GM12878 (cell line): ENCODE data around the gene PDE6G. TPM values are rescaled to one million over a fixed set of nuclear protein-coding genes. Genes with fewer than 3 reads are reported as not detected.

Source experiments
- BACH1 ChIP-seq: fragments of 450-650 bp; IDR thresholded peaks from 2 replicates; pipeline ENCODE4 v1.6.1; 2017; ENCODE audit warnings: mild to moderate bottlenecking, borderline replicate concordance
- CEBPB ChIP-seq, 2 experiments: fragments of 150-350 bp in 1 of 2; IDR thresholded peaks; 2 replicates each; pipeline ENCODE4 v1.6.1; 2012 to 2014; ENCODE audit warnings: low read depth in 2 of 2, low read length in 2 of 2, borderline replicate concordance in 1 of 2, inconsistent platforms in 1 of 2
- CHD2 ChIP-seq: IDR thresholded peaks from 2 replicates; pipeline ENCODE4 v1.6.1; 2011; ENCODE audit warnings: low read depth, low read length, improper control_type of control experiment, borderline replicate concordance
- CTCF ChIP-seq, 3 experiments: IDR thresholded peaks in 2 of 3; conservative IDR thresholded peaks in 1 of 3; 2 replicates each; pipeline ENCODE4 v1.5.1; 2011; ENCODE audit warnings: low read depth in 3 of 3, low read length in 3 of 3, mild to moderate bottlenecking in 3 of 3, control low read depth in 2 of 3, moderate library complexity in 2 of 3, inconsistent platforms in 1 of 3, mixed read lengths in 1 of 3; ENCODE audit not compliant: control insufficient read depth in 2 of 3, insufficient read depth in 1 of 3; ENCODE audit errors: extremely low read depth in 1 of 3
- FOS ChIP-seq: IDR thresholded peaks from 3 replicates; pipeline ENCODE4 v1.6.1; 2011; ENCODE audit warnings: borderline replicate concordance; ENCODE audit not compliant: insufficient read length; ENCODE audit errors: extremely low read depth
- MTA3 ChIP-seq: IDR thresholded peaks from 2 replicates; pipeline ENCODE4 v1.6.1; 2012; ENCODE audit warnings: low read length, inconsistent platforms, borderline replicate concordance
- NFXL1 ChIP-seq: fragments of 450-650 bp; IDR thresholded peaks from 2 replicates; pipeline ENCODE4 v1.6.1; 2017; ENCODE audit warnings: antibody characterized with exemption, mild to moderate bottlenecking, borderline replicate concordance
- NFYB ChIP-seq: IDR thresholded peaks from 2 replicates; pipeline ENCODE4 v1.6.1; 2011; ENCODE audit warnings: low read depth, mild to moderate bottlenecking, low read length, improper control_type of control experiment, moderate library complexity; ENCODE audit not compliant: insufficient read depth
- NKRF ChIP-seq: fragments of 450-650 bp; conservative IDR thresholded peaks from 2 replicates; pipeline ENCODE4 v1.6.1; 2017; ENCODE audit warnings: mild to moderate bottlenecking, moderate library complexity
- ZBTB33 ChIP-seq: fragments of 450-650 bp; IDR thresholded peaks from 2 replicates; pipeline ENCODE4 v1.6.1; 2017; ENCODE audit warnings: mild to moderate bottlenecking
- ZNF592 ChIP-seq: fragments of 450-650 bp; IDR thresholded peaks from 2 replicates; pipeline ENCODE4 v1.6.1; 2017; ENCODE audit warnings: mild to moderate bottlenecking, moderate library complexity
- ZNF687 ChIP-seq: fragments of 450-650 bp; IDR thresholded peaks from 2 replicates; pipeline ENCODE4 v1.6.1; 2017; ENCODE audit warnings: mild to moderate bottlenecking, moderate library complexity
- ZSCAN29 ChIP-seq: fragments of 450-650 bp; IDR thresholded peaks from 2 replicates; pipeline ENCODE4 v1.6.1; 2017; ENCODE audit warnings: mild to moderate bottlenecking, moderate library complexity
- ZZZ3 ChIP-seq: IDR thresholded peaks from 2 replicates; pipeline ENCODE4 v1.6.1; 2011; ENCODE audit warnings: low read depth; ENCODE audit not compliant: control insufficient read depth, insufficient read length
- polyA plus RNA-seq, 11 experiments: library from polyadenylated mRNA; depleted of rRNA in 4 of 11; unstranded in 6 of 11; stranded (reverse) in 5 of 11; fragments of >200 nt; fragmentation: Nextera tagmentation in 4 of 11; fragmentation: Illumina TruSeq in 1 of 11; extraction: Ambion mirVana in 4 of 11; extraction: Trizol in 1 of 11; gene quantifications; 1 replicate in 1 of 11; 2 replicates in 10 of 11; pipeline versions ENCODE4 v1.2.1 to v1.2.3, GENCODE V29; 2011 to 2016; ENCODE audit warnings: inconsistent platforms in 2 of 11, missing spikeins in 2 of 11, low read depth in 1 of 11
- total RNA-seq, 4 experiments: library from RNA; depleted of rRNA in 3 of 4; stranded (reverse); fragments of >200 nt in 3 of 4; fragmentation: Illumina TruSeq in 1 of 4; extraction: Trizol in 1 of 4; gene quantifications; 2 replicates each; pipeline versions ENCODE4 v1.2.1 to v1.2.3, GENCODE V29; 2013 to 2021

PDE6G gene
- total and polyA plus RNA-seq, 10 of the 15 experiments (the other 5 are each of a cell fraction or from before 2014, with no cell fraction given): 0.55 to 12.1 (median 4.3) TPM

- TF ChIP-seq ZNF592 (no peak), CHD2 (no peak), FOS (no peak), NKRF (no peak), BACH1 (no peak), ZZZ3 (no peak), ZNF687 (no peak), ZBTB33 (no peak), NFXL1 (no peak), MTA3 (no peak), ZSCAN29 (no peak), CTCF (IDR thresholded peaks at IDR 0.05 in 2 of 3, conservative IDR thresholded peaks at IDR 0.05 in 1 of 3; ENCODE audit: control insufficient read depth in 2 of 3, extremely low read depth in 1 of 3, insufficient read depth in 1 of 3, low read depth in 3 of 3, low read length in 3 of 3) (no peak), NFYB (no peak), CEBPB (IDR thresholded peaks at IDR 0.05; ENCODE audit: borderline replicate concordance in 1 of 2, low read depth in 2 of 2, low read length in 2 of 2) (no peak)
- TF ChIP-seq, all 136 proteins: peak for 0
These were observed 34.9 kb upstream of the PDE6G start (continued) for GRCh38 chr17:81691196-81691595.
